ENCODE results near the gene NRP2. TPM values are rescaled to one million over a fixed set of nuclear protein-coding genes. Genes with fewer than 3 reads are reported as not detected.
A peak's percentile ranks its signal among the peaks of the same experiment; 100 is the strongest.

NRP2 gene
- total and polyA plus RNA-seq, 2 donors, result 6.4 to 11.7 TPM

- no peaks in the 10 kb centered on the region for H3K36me3 ChIP-seq (ENCODE audit: control insufficient read depth in 2 of 2, insufficient read depth in 2 of 2, low read length in 1 of 2)
- H3K4me1 ChIP-seq (ENCODE audit: control insufficient read depth in 2 of 2, insufficient read depth in 2 of 2, low read length in 2 of 2), result peaks cover 0 to 16% of the 10 kb centered on the region in 2 donors
- no peaks in the 10 kb centered on the region for H3K9me3 ChIP-seq (ENCODE audit: control insufficient read depth in 2 of 2, insufficient read depth in 1 of 2, low read length in 1 of 2)
- 84% methylated on average over 10 of the region's 10 CpGs for whole genome bisulfite sequencing
- DNase-seq (ENCODE audit: low read depth in 6 of 9, low spot score in 9 of 9), result no peak
- peak overlapping the region; percentile 3 to 42 for H3K4me3 ChIP-seq (ENCODE audit: low read length in 2 of 2)
- peaks cover 69 to 91% of the 10 kb centered on the region in 2 donors for H3K27me3 ChIP-seq (ENCODE audit: control insufficient read depth in 2 of 2, insufficient read depth in 1 of 2, low read length in 1 of 2)
- peak overlapping the region; percentile 11 to 33 for H3K27ac ChIP-seq (ENCODE audit: low read depth in 1 of 2, low read length in 1 of 2)
These were observed 1.4 kb downstream of the NRP2 start for GRCh38 chr2:205683502-205684367.

GRCh38 chr2:205684871-205685313 is 2.6 kb downstream of the NRP2 start:
- Histone ChIP-seq H3K27me3 (ENCODE audit: control insufficient read depth in 2 of 2, insufficient read depth in 1 of 2, low read length in 1 of 2) (peaks cover 70 to 93% of the 10 kb centered on the region in 2 donors), H3K27ac (ENCODE audit: low read depth in 1 of 2, low read length in 1 of 2) (peak overlapping the region in 1 of 2 donors; percentile 64), H3K36me3 (ENCODE audit: control insufficient read depth in 2 of 2, insufficient read depth in 2 of 2, low read length in 1 of 2) (no peaks in the 10 kb centered on the region), H3K4me3 (ENCODE audit: low read length in 2 of 2) (peak overlapping the region; percentile 2 to 42), H3K4me1 (ENCODE audit: control insufficient read depth in 2 of 2, insufficient read depth in 2 of 2, low read length in 2 of 2) (peaks cover 0 to 16% of the 10 kb centered on the region in 2 donors), H3K9me3 (ENCODE audit: control insufficient read depth in 2 of 2, insufficient read depth in 1 of 2, low read length in 1 of 2) (no peaks in the 10 kb centered on the region)
- peak in 1 of 9 donors; percentile 20 for DNase-seq (ENCODE audit: low read depth in 6 of 9, low spot score in 9 of 9)
- WGBS, result 18% methylated on average over 35 of the region's 35 CpGs

GRCh38 chr2:205685314-205686055 is 3.2 kb downstream of the NRP2 start:
- peaks cover 71 to 88% of the 10 kb centered on the region in 2 donors for H3K27me3 ChIP-seq (ENCODE audit: control insufficient read depth in 2 of 2, insufficient read depth in 1 of 2, low read length in 1 of 2)

DNA sequence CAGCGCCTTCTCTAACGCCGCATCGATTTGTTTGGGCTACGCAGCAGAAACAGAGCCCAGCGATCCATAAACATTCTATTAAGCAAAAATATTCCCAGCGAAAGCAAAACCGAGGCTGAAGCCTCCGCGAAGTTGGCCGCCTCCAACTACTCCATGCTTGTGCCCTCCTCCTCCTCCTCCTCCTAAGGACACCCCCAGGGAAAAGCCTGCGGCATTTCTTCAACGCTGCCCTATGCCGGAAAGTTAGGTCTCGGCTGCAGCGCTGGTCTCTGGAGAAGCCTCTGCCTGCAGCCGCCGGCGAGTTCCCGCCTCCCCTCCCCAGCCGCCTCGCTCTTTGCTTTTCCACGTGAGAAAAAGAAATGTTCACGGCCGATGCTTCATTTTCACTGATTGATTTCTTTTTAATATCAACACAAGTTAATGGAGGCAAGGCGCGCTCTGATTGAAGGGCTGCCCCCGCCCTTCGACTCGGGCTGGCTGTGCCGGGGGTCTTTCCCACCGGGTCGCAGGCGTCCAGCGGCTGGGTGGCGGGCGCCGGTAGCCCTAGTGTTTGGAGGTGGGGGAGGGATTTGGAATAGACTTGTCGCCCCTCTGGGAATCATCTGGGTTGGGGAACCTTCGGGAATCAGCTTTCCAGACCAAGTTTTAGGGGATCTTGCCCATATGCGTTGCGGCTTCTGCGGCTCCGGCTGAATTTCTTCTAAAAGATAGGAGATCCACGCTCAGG is 3.9 kb downstream of the NRP2 start:
- DNase-seq (ENCODE audit: low read depth in 6 of 9, low spot score in 9 of 9), result no peak
- Histone ChIP-seq H3K27me3 (ENCODE audit: control insufficient read depth in 2 of 2, insufficient read depth in 1 of 2, low read length in 1 of 2) (peaks cover 69 to 83% of the 10 kb centered on the region in 2 donors), H3K4me1 (ENCODE audit: control insufficient read depth in 2 of 2, insufficient read depth in 2 of 2, low read length in 2 of 2) (peaks cover 0 to 16% of the 10 kb centered on the region in 2 donors), H3K4me3 (ENCODE audit: low read length in 2 of 2) (peak overlapping the region; percentile 29 to 31), H3K9me3 (ENCODE audit: control insufficient read depth in 2 of 2, insufficient read depth in 1 of 2, low read length in 1 of 2) (no peaks in the 10 kb centered on the region), H3K36me3 (ENCODE audit: control insufficient read depth in 2 of 2, insufficient read depth in 2 of 2, low read length in 1 of 2) (no peaks in the 10 kb centered on the region), H3K27ac (ENCODE audit: low read depth in 1 of 2, low read length in 1 of 2) (peak overlapping the region in 1 of 2 donors; percentile 50)
- 1% methylated on average over 45 of the region's 45 CpGs for WGBS

More at GRCh38 chr2:205685314-205686055, 3.2 kb downstream of the NRP2 start:
- H3K4me3 ChIP-seq (ENCODE audit: low read length in 2 of 2), result peak overlapping the region; percentile 29 to 42
- peak overlapping the region; percentile 29 to 79 for H3K27ac ChIP-seq (ENCODE audit: low read depth in 1 of 2, low read length in 1 of 2)
- WGBS, result 2% methylated on average over 72 of the region's 72 CpGs
- no peaks in the 10 kb centered on the region for H3K9me3 ChIP-seq (ENCODE audit: control insufficient read depth in 2 of 2, insufficient read depth in 1 of 2, low read length in 1 of 2)
- peak in 1 of 9 donors; percentile 23 for DNase-seq (ENCODE audit: low read depth in 6 of 9, low spot score in 9 of 9)
- peaks cover 0 to 16% of the 10 kb centered on the region in 2 donors for H3K4me1 ChIP-seq (ENCODE audit: control insufficient read depth in 2 of 2, insufficient read depth in 2 of 2, low read length in 2 of 2)
- no peaks in the 10 kb centered on the region for H3K36me3 ChIP-seq (ENCODE audit: control insufficient read depth in 2 of 2, insufficient read depth in 2 of 2, low read length in 1 of 2)

DNA sequence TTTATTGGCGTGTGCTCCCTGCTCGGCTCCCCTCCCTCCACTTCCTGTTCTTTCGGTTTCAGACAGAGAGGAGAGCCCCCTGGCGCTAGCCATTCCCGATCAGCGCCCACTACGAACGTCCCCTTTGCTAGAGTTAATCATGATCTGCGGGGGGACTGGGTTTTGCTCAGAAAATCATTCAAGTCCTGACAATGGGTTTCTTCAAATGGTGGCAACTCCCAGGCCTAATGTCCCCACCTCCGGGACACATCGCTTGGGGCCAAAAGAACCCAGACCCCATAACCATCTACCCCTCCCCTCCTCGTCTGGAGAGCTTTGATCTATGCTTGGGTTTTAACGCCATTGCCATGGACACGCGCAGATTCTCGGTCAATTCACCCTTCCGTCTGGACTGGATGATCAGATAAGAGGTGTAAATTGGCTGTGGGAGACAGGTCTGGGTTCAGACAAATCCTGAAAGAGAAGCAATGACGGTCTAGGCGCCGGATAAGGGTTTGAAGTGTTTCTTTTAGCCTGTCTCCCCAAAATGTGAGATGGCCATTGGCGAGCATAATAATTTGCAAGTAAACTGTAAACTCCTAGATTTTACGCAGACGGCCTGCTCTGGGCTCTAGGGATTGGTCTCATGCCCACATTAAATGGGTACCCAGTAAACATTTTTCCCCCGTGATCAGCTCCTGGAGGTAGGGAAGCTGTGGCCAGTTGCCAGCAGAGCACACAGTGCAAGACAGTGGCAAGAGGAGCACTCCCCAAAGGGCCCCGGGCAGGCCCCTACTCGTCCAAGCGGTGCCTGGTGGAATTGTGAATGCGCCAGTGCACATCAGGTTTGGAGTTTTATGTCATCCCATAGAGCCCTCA is 4.7 kb downstream of the NRP2 start:
- Histone ChIP-seq H3K36me3 (ENCODE audit: control insufficient read depth in 2 of 2, insufficient read depth in 2 of 2, low read length in 1 of 2) (no peaks in the 10 kb centered on the region), H3K27me3 (ENCODE audit: control insufficient read depth in 2 of 2, insufficient read depth in 1 of 2, low read length in 1 of 2) (peaks cover 61 to 77% of the 10 kb centered on the region in 2 donors), H3K4me1 (ENCODE audit: control insufficient read depth in 2 of 2, insufficient read depth in 2 of 2, low read length in 2 of 2) (peaks cover 0 to 13% of the 10 kb centered on the region in 2 donors), H3K27ac (ENCODE audit: low read depth in 1 of 2, low read length in 1 of 2) (peak overlapping the region in 1 of 2 donors; percentile 50), H3K4me3 (ENCODE audit: low read length in 2 of 2) (peak overlapping the region; percentile 23 to 31), H3K9me3 (ENCODE audit: control insufficient read depth in 2 of 2, insufficient read depth in 1 of 2, low read length in 1 of 2) (no peaks in the 10 kb centered on the region)
- no peak for DNase-seq (ENCODE audit: low read depth in 6 of 9, low spot score in 9 of 9)
- 53% methylated on average over 28 of the region's 28 CpGs for WGBS

DNA sequence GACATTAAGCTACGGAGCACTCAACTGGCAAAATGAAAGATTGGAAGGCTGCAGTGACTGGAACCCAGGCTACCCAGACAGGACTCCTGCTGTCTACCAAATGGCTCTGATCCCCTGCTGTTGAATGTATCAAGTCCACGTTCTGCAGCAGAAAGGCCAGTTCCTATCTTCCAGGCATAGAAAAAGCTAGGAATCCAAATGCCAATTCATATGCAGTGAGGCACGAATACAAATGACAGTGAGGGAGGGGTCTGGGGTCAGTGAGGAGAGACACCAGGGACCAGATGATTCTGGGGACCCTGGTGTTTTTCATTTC is 5.3 kb downstream of the NRP2 start:
- Histone ChIP-seq H3K27me3 (ENCODE audit: control insufficient read depth in 2 of 2, insufficient read depth in 1 of 2, low read length in 1 of 2) (peaks cover 57 to 75% of the 10 kb centered on the region in 2 donors), H3K4me3 (ENCODE audit: low read length in 2 of 2) (no peak overlapping the region)

DNA sequence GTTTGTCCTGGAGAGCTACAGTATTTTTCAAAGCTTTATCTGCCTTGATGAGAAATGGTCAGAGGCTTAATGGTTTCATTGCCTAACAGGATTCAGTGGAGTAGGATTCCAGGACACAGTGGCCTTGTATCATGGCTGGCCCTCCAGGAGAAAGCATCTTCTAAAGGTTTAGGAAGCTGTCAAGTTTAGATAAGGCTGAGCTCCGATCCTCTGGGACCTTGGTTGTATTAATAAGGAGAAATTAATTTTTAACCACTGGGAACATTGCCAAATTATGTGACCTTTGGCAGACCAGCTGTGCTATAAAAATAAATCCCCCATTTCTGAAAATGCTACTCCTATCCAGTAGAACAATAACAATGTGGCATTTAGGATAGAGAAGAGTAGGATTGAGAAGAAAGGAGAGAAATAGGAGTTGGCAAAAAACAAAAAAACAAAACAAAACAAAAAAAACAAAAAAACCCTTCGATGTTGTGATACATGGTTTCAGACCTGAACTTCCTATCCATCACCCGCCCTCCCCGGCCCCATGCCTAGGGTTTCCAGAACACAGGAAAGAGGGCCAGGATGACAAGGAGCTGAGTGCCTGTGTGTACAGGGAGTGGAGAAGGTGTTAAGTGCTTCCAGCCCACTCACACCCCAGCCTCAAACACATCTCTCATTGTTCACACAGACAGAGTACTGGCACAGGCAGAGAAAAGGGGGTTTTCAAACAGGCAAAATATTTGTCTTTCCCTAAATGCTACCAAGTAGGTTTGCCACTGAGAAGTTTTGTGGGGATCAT is 6.3 kb downstream of the NRP2 start:
- 91% methylated on average over 4 of the region's 4 CpGs for WGBS
- H3K27ac ChIP-seq (ENCODE audit: low read depth in 1 of 2, low read length in 1 of 2), result no peak overlapping the region
- DNase-seq (ENCODE audit: low read depth in 6 of 9, low spot score in 9 of 9), result no peak
- no peaks in the 10 kb centered on the region for H3K36me3 ChIP-seq (ENCODE audit: control insufficient read depth in 2 of 2, insufficient read depth in 2 of 2, low read length in 1 of 2)
- peaks cover 0 to 8% of the 10 kb centered on the region in 2 donors for H3K4me1 ChIP-seq (ENCODE audit: control insufficient read depth in 2 of 2, insufficient read depth in 2 of 2, low read length in 2 of 2)
- peaks cover 50 to 66% of the 10 kb centered on the region in 2 donors for H3K27me3 ChIP-seq (ENCODE audit: control insufficient read depth in 2 of 2, insufficient read depth in 1 of 2, low read length in 1 of 2)
- no peaks in the 10 kb centered on the region for H3K9me3 ChIP-seq (ENCODE audit: control insufficient read depth in 2 of 2, insufficient read depth in 1 of 2, low read length in 1 of 2)
- no peak overlapping the region for H3K4me3 ChIP-seq (ENCODE audit: low read length in 2 of 2)

More for the DNA sequence above, 5.3 kb downstream of the NRP2 start:
- Histone ChIP-seq H3K36me3 (ENCODE audit: control insufficient read depth in 2 of 2, insufficient read depth in 2 of 2, low read length in 1 of 2) (no peaks in the 10 kb centered on the region), H3K27ac (ENCODE audit: low read depth in 1 of 2, low read length in 1 of 2) (no peak overlapping the region), H3K9me3 (ENCODE audit: control insufficient read depth in 2 of 2, insufficient read depth in 1 of 2, low read length in 1 of 2) (no peaks in the 10 kb centered on the region), H3K4me1 (ENCODE audit: control insufficient read depth in 2 of 2, insufficient read depth in 2 of 2, low read length in 2 of 2) (peaks cover 0 to 9% of the 10 kb centered on the region in 2 donors)
- WGBS, result 88% methylated on average over 3 of the region's 3 CpGs
- DNase-seq (ENCODE audit: low read depth in 6 of 9, low spot score in 9 of 9), result no peak
